Endothelial cell of umbilical vein (primary cell): Measurements from ENCODE around the gene TLX1. TPM values are rescaled to one million over a fixed set of nuclear protein-coding genes. Genes with fewer than 3 reads are reported as not detected.

Experiments used
- BruUV-seq: library from RNA; stranded (reverse); fragments of 400-500 nt; replicated peaks from 2 replicates; lab custom pipeline; 2021; lab: Mats Ljungman, UMichigan
- CTCF ChIA-PET: fragments of 300-600, 350-600 bp; sonication (Branson Sonifier 250); formaldehyde crosslinking; loops from one replicate; lab custom pipeline; 2021; ENCODE audit warnings: antibody characterized with exemption, inconsistent platforms; lab: Charles Lee
- POLR2A ChIA-PET: fragments of 300-600, 350-600 bp; sonication (Branson Sonifier 250); formaldehyde crosslinking; loops from one replicate; lab custom pipeline; 2021; ENCODE audit warnings: antibody characterized with exemption, inconsistent platforms; lab: Charles Lee
- DNase-seq: peaks from one replicate; pipeline ENCODE4 v3.0.0-alpha.2; 2011; ENCODE audit warnings: low read depth, low spot score
- FAIRE-seq: peaks from 2 replicates; lab custom pipeline; 2011; peaks lifted over from hg19 to GRCh38; lab: Jason Lieb, UNC
- H2AFZ ChIP-seq: 2 replicates; pipeline ENCODE4 v1.6.0; 2012; ENCODE audit warnings: low read depth, low read length, control low read depth, inconsistent platforms
- H3K27ac ChIP-seq: 2 replicates; pipeline ENCODE4 v1.5.1; 2011; ENCODE audit warnings: low read depth, mild to moderate bottlenecking, control low read depth, low read length, moderate library complexity; ENCODE audit not compliant: insufficient read depth
- H3K27me3 ChIP-seq, 2 experiments: 2 replicates each; pipeline versions ENCODE4 v1.6.0 to v1.6.1; 2011; ENCODE audit warnings: low read length in 2 of 2, mixed read lengths in 1 of 2; ENCODE audit not compliant: control insufficient read depth in 2 of 2, insufficient read depth in 2 of 2
- H3K36me3 ChIP-seq, 2 experiments: 2 replicates in 1 of 2; 3 replicates in 1 of 2; pipeline ENCODE4 v1.5.1; 2011; ENCODE audit warnings: low read length in 2 of 2, mild to moderate bottlenecking in 1 of 2, moderate library complexity in 1 of 2; ENCODE audit not compliant: control insufficient read depth in 2 of 2, insufficient read depth in 2 of 2; ENCODE audit errors: extremely low read depth in 1 of 2
- H3K4me1 ChIP-seq: 3 replicates; pipeline ENCODE4 v1.5.1; 2011; ENCODE audit warnings: mild to moderate bottlenecking, low read length; ENCODE audit not compliant: control insufficient read depth, insufficient read depth; ENCODE audit errors: extremely low read depth
- H3K4me2 ChIP-seq: 2 replicates; pipeline ENCODE4 v1.6.1; 2011; ENCODE audit warnings: low read length, control low read depth, mixed read lengths; ENCODE audit not compliant: insufficient read depth
- H3K4me3 ChIP-seq, 3 experiments: fragments of 200-600 bp in 1 of 3; sonication (generic), shearing (Covaris generic) in 1 of 3; replicated peaks in 1 of 3; 2 replicates each; pipeline ENCODE4 v1.5.1; 2011 to 2016; ENCODE audit warnings: control low read depth in 3 of 3, low read length in 3 of 3, mild to moderate bottlenecking in 2 of 3, inconsistent platforms in 1 of 3, low read depth in 1 of 3, moderate library complexity in 1 of 3; ENCODE audit not compliant: insufficient read depth in 1 of 3
- H3K79me2 ChIP-seq: 2 replicates; pipeline ENCODE4 v1.6.0; 2012; ENCODE audit warnings: low read length, inconsistent platforms; ENCODE audit not compliant: control insufficient read depth, insufficient read depth
- H3K9ac ChIP-seq: replicated peaks from 2 replicates; pipeline ENCODE3; 2011; ENCODE audit warnings: low read length, control low read depth; ENCODE audit not compliant: insufficient read depth; ENCODE audit errors: extremely low read depth
- H3K9me1 ChIP-seq: replicated peaks from 3 replicates; pipeline ENCODE4 v1.6.0; 2011; ENCODE audit warnings: mild to moderate bottlenecking, low read length; ENCODE audit not compliant: control insufficient read depth, insufficient read depth; ENCODE audit errors: extremely low read depth
- H3K9me3 ChIP-seq: replicated peaks from 2 replicates; pipeline ENCODE4 v1.5.1; 2012; ENCODE audit warnings: low read length, inconsistent platforms; ENCODE audit not compliant: control insufficient read depth, insufficient read depth
- H4K20me1 ChIP-seq: replicated peaks from 2 replicates; pipeline ENCODE3; 2011; ENCODE audit warnings: mild to moderate bottlenecking, low read length; ENCODE audit not compliant: control insufficient read depth, insufficient read depth; ENCODE audit errors: extremely low read depth
- EZH2 ChIP-seq: IDR thresholded peaks from 2 replicates; pipeline ENCODE4 v1.6.1; 2012; ENCODE audit warnings: borderline replicate concordance, low read depth, mild to moderate bottlenecking, moderate library complexity, low read length, inconsistent platforms; ENCODE audit not compliant: severe bottlenecking
- FOS ChIP-seq: IDR thresholded peaks from 2 replicates; pipeline ENCODE4 v1.6.1; 2011; ENCODE audit warnings: mild to moderate bottlenecking, low read length, moderate library complexity, borderline replicate concordance; ENCODE audit not compliant: insufficient read depth
- GATA2 ChIP-seq: IDR thresholded peaks from 2 replicates; pipeline ENCODE4 v1.7.0; 2011; ENCODE audit warnings: low read depth, mild to moderate bottlenecking, moderate library complexity, mixed read lengths, low read length; ENCODE audit not compliant: insufficient read length, insufficient read depth
- JUN ChIP-seq: IDR thresholded peaks from 2 replicates; pipeline ENCODE4 v1.6.1; 2011; ENCODE audit warnings: borderline replicate concordance, low read depth; ENCODE audit not compliant: insufficient read length, insufficient read depth
- MYC ChIP-seq: IDR thresholded peaks from one replicate; pipeline ENCODE4 v1.6.1; 2011; ENCODE audit warnings: mild to moderate bottlenecking, low read depth, low read length
- POLR2A ChIP-seq: IDR thresholded peaks from 2 replicates; pipeline ENCODE4 v1.6.1; 2012; ENCODE audit warnings: low read depth, mild to moderate bottlenecking, control low read depth, low read length
- POLR2AphosphoS5 ChIP-seq: IDR thresholded peaks from 2 replicates; pipeline ENCODE4 v1.6.1; 2012; ENCODE audit warnings: low read depth, mild to moderate bottlenecking, control low read depth, low read length, moderate library complexity; ENCODE audit not compliant: insufficient read depth
- dilution Hi-C: fragments of 300-500 bp; cut with MboI; formaldehyde crosslinking; loops from one replicate; pipeline ENCODE4 v1.15.0; 2019; ENCODE audit warnings: low sequenced_read_pairs; ENCODE audit not compliant: extremely low pct_ligation_motif_present
- intact Hi-C: fragments of 100-400 bp; cut with micrococcal nuclease; formaldehyde crosslinking; loops from one replicate; pipeline ENCODE4 v1.10.0; 2022
- polyA plus RNA-seq, 4 experiments: library from polyadenylated mRNA; depleted of rRNA in 3 of 4; stranded (reverse) in 3 of 4; unstranded in 1 of 4; fragments of >200 nt; gene quantifications; 2 replicates each; pipeline versions ENCODE4 v1.2.1 to v1.2.3, GENCODE V29; 2011 to 2012; ENCODE audit warnings: missing spikeins in 1 of 4
- total RNA-seq: library from RNA; stranded (reverse); gene quantifications from 2 replicates; pipeline ENCODE4 v1.2.3, GENCODE V29; 2021
- TF ChIP-seq, protein P1 (sequence below), 2 donors: IDR thresholded peaks; 1 replicate in 1 of 2; 2 replicates in 1 of 2; pipeline ENCODE4 v1.5.1; 2011; ENCODE audit warnings: low read length in 2 of 2, mild to moderate bottlenecking in 2 of 2, moderate library complexity in 2 of 2, control low read depth in 1 of 2, inconsistent platforms in 1 of 2, low read depth in 1 of 2; ENCODE audit not compliant: insufficient read depth in 1 of 2; ENCODE audit errors: extremely low read depth in 1 of 2
- TF ChIP-seq, protein P2 (sequence below): IDR thresholded peaks from 2 replicates; pipeline ENCODE4 v1.6.1; 2011; ENCODE audit not compliant: insufficient read depth, insufficient read length

The TLX1 gene
- total and polyA plus RNA-seq, 2 donors (not counting 3 experiments of a cell fraction or from before 2014, with no cell fraction given): not detected

DNA sequence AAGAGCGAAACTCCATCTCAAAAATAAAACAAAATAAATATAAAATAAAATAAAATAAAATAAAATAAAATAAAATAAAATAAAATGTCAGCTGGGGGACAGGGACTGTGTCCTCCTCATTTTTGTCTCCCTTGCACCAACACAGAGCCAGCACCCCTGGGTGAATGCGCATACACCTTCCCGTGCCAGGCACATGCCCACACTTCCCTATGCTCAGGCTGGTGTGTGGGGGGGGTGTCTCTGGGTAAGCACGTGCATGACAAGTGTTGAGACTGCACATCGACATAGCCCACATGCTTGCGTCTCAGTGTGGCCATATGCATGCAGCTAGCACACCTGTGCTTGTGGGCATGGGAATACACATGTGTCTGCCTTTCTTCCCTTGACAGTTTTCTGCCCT lies 24.7 kb upstream of the TLX1 start:
- Histone ChIP-seq H3K9me1 (no peaks in the 10 kb centered on the region), H3K9me3 (no peaks in the 10 kb centered on the region), H3K36me3 (no peaks in the 10 kb centered on the region), H3K79me2 (no peaks in the 10 kb centered on the region), H3K9ac (no peak overlapping the region), H2AFZ (no peak overlapping the region), H3K4me1 (no peaks in the 10 kb centered on the region), H3K4me2 (no peak overlapping the region), H3K4me3 (no peak overlapping the region), H3K27ac (no peak overlapping the region), H4K20me1 (no peaks in the 10 kb centered on the region), H3K27me3 (peaks cover 9 to 19% of the 10 kb centered on the region in 2 experiments)
- FAIRE-seq: no peak
- intact Hi-C loops (no loop called here), dilution Hi-C loops (no loop called here)
- TF ChIP-seq POLR2A (no peak), MYC (no peak), GATA2 (no peak)
- TF ChIP-seq, protein P1, sequence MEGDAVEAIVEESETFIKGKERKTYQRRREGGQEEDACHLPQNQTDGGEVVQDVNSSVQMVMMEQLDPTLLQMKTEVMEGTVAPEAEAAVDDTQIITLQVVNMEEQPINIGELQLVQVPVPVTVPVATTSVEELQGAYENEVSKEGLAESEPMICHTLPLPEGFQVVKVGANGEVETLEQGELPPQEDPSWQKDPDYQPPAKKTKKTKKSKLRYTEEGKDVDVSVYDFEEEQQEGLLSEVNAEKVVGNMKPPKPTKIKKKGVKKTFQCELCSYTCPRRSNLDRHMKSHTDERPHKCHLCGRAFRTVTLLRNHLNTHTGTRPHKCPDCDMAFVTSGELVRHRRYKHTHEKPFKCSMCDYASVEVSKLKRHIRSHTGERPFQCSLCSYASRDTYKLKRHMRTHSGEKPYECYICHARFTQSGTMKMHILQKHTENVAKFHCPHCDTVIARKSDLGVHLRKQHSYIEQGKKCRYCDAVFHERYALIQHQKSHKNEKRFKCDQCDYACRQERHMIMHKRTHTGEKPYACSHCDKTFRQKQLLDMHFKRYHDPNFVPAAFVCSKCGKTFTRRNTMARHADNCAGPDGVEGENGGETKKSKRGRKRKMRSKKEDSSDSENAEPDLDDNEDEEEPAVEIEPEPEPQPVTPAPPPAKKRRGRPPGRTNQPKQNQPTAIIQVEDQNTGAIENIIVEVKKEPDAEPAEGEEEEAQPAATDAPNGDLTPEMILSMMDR (IDR thresholded peaks at IDR 0.05; ENCODE audit: extremely low read depth in 1 of 2, insufficient read depth in 1 of 2, low read depth in 1 of 2, low read length in 2 of 2): no peak
- ChIA-PET POLR2A (no interaction called here), CTCF (interaction anchor here (1.5 to 4.0 kb wide), 2 partner anchors 10 to 36 kb away, joined by 5 to 23 read pairs; no protein-coding TSS in a partner anchor)
- DNase-seq: no peak
- no TSS peak for BruUV-seq

DNA sequence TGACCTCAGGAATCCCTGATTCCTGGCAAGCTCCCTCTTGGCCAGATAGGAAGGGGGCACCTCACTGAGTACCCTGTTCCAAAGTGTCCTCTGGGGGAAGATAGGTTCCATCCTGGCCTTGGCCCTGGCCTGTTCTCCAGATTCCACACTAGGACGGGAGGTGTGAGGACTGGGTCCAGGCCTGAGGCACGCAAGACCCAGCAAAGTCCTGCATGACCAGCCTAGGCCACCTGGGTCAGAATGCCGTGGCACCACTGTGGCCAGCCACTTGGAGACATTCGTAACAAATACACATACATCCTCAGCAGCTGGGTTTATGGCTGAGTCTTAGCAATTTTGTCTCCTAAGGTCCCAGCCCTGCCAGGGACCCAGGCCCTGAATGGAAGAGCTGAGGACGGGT lies 23.3 kb upstream of the TLX1 start:
- H3K9me3 ChIP-seq: no peaks in the 10 kb centered on the region
- DNase-seq: no peak
- no peaks in the 10 kb centered on the region for H3K79me2 ChIP-seq
- dilution Hi-C loops: no loop called here
- H4K20me1 ChIP-seq: no peaks in the 10 kb centered on the region
- no TSS peak for BruUV-seq
- no peak for FAIRE-seq
- no peak overlapping the region for H3K4me2 ChIP-seq
- no peaks in the 10 kb centered on the region for H3K9me1 ChIP-seq
- CTCF ChIA-PET: interaction anchor here (0.8 to 4.0 kb wide), 4 partner anchors 11 to 66 kb away, joined by 3 to 23 read pairs (median 4); no protein-coding TSS in a partner anchor
- H3K4me1 ChIP-seq: no peaks in the 10 kb centered on the region
- no peak overlapping the region for H3K9ac ChIP-seq
- no peak overlapping the region for H2AFZ ChIP-seq
- no peaks in the 10 kb centered on the region for H3K36me3 ChIP-seq
- H3K27ac ChIP-seq: no peak overlapping the region
- intact Hi-C loops: no loop called here
- TF ChIP-seq EZH2 (no peak), MYC (no peak), GATA2 (no peak), POLR2AphosphoS5 (no peak), POLR2A (no peak), FOS (no peak), JUN (no peak)
- TF ChIP-seq, protein P2, sequence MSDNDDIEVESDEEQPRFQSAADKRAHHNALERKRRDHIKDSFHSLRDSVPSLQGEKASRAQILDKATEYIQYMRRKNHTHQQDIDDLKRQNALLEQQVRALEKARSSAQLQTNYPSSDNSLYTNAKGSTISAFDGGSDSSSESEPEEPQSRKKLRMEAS: no peak
- TF ChIP-seq, protein P1 (IDR thresholded peaks at IDR 0.05; ENCODE audit: extremely low read depth in 1 of 2, insufficient read depth in 1 of 2, low read depth in 1 of 2, low read length in 2 of 2): no peak
- no peak overlapping the region for H3K4me3 ChIP-seq
- POLR2A ChIA-PET: no interaction called here
- H3K27me3 ChIP-seq: peaks cover 5 to 13% of the 10 kb centered on the region in 2 experiments
